Mucosa of descending colon (tissue), 3 donors: ENCODE data around the gene ANKMY1. TPM values are rescaled to one million over a fixed set of nuclear protein-coding genes. Genes with fewer than 3 reads are reported as not detected.

Experiments
- ATAC-seq: fragments of 200-7000 bp; cut with Tn5 transposase; one replicate; pipeline ENCODE4 v1.9.1; 2020; ENCODE audit warnings: mild to moderate bottlenecking, moderate library complexity
- DNase-seq, 3 donors: peaks; one replicate each; pipeline ENCODE4 v3.0.0-alpha.2; 2020
- H3K36me3 ChIP-seq: fragments of 200-600 bp; one replicate; pipeline ENCODE4 v1.8.0; 2021; ENCODE audit warnings: low read depth, mild to moderate bottlenecking
- H3K4me1 ChIP-seq: fragments of 200-600 bp; one replicate; pipeline ENCODE4 v1.8.0; 2021; ENCODE audit warnings: low read depth, mild to moderate bottlenecking
- H3K4me3 ChIP-seq: fragments of 200-600 bp; one replicate; pipeline ENCODE4 v1.8.0; 2021; ENCODE audit warnings: mild to moderate bottlenecking
- H3K9me3 ChIP-seq: fragments of 200-600 bp; one replicate; pipeline ENCODE4 v1.8.0; 2021; ENCODE audit warnings: mild to moderate bottlenecking
- intact Hi-C, 2 donors: fragments of 100-400 bp; cut with DNase I in 1 of 2; cut with micrococcal nuclease in 1 of 2; formaldehyde crosslinking; loops; one replicate each; pipeline versions ENCODE4 v1.11.0 to v1.11.1; 2022; cut with DNase I, micrococcal nuclease
- total RNA-seq, 3 donors: library from RNA; stranded (reverse); fragmentation: NEBNext Ultra II Directional in 2 of 3; extraction: Animal tissue kit (Norgen Biotek cat#: 25700) in 2 of 3; gene quantifications; one replicate each; pipeline versions ENCODE4 v1.2.1 to v1.2.4, GENCODE V29; 2021 to 2023
- TF ChIP-seq, protein P1 (sequence below): fragments of 200-600 bp; IDR thresholded peaks from one replicate; pipeline ENCODE4 v1.8.0; 2022; ENCODE audit warnings: antibody characterized with exemption, mild to moderate bottlenecking
- donor health status: DM: no; HTN: no; CAD: no; lungs with moderate emphysema.
- donor health status: DM: no; HTN: no; CAD: no.
- donor health status: DM: no; HTN: yes; CAD: no.

Gene ANKMY1
- total RNA-seq, 3 donors from 2014 or later, result 23.0 to 32.7 (median 23.5) TPM

GRCh38 chr2:240456447-240457222 lies 101.2 kb downstream of the ANKMY1 start:
- intact Hi-C loops, result no loop called here
- H3K4me1 ChIP-seq, result peaks cover 8% of the 10 kb centered on the region
- no peaks in the 10 kb centered on the region for H3K9me3 ChIP-seq
- peak; percentile 18 for ATAC-seq
- peak in 2 of 3 donors; percentile 31 to 42 for DNase-seq
- TF ChIP-seq, protein P1, sequence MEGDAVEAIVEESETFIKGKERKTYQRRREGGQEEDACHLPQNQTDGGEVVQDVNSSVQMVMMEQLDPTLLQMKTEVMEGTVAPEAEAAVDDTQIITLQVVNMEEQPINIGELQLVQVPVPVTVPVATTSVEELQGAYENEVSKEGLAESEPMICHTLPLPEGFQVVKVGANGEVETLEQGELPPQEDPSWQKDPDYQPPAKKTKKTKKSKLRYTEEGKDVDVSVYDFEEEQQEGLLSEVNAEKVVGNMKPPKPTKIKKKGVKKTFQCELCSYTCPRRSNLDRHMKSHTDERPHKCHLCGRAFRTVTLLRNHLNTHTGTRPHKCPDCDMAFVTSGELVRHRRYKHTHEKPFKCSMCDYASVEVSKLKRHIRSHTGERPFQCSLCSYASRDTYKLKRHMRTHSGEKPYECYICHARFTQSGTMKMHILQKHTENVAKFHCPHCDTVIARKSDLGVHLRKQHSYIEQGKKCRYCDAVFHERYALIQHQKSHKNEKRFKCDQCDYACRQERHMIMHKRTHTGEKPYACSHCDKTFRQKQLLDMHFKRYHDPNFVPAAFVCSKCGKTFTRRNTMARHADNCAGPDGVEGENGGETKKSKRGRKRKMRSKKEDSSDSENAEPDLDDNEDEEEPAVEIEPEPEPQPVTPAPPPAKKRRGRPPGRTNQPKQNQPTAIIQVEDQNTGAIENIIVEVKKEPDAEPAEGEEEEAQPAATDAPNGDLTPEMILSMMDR, result no peak
- no peaks in the 10 kb centered on the region for H3K36me3 ChIP-seq
- H3K4me3 ChIP-seq, result no peak overlapping the region

DNA sequence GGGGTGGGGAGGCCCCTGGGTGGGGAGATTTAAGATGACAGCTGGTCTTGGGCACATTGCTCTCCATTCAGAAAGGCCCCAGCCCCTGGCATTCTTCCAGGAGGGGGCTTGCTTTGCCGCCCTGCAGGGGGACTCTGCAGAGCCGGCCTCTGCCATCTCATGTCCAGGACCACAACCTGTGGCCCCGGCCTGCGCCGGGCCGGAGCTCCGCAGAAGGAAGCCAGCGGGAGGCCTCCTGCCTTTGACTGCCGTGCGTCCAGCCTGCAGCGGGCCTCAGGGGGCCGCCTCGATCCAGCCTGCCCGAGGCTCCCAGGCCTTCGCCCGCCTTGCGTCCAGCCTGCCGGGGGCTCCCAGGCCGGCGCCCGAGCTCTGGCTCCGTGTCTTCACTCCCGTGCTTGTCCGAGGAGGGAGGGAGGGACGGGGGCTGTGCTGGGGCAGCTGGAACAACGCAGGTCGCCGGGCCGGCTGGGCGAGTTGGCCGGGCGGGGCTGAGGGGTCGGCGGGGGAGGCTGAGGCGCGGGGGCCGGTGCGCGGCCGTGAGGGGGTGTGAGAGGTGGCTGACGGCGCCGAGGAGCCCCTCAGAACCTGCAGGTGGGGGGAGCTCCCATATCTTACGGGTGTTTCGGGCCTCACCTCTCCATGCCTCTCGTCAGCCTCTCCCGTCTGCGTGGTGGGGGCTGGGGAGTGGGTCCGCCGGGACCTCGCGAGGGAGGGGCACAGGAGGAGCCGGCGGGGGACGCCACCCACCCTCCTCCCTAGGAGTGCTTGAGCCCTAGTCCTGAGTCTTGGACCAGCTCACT lies 101.9 kb downstream of the ANKMY1 start:
- Histone ChIP-seq H3K9me3 (no peaks in the 10 kb centered on the region), H3K36me3 (no peaks in the 10 kb centered on the region), H3K4me1 (peaks cover 8% of the 10 kb centered on the region), H3K4me3 (no peak overlapping the region)
- TF ChIP-seq, protein P1, result no peak
- DNase-seq (peak in 2 of 3 donors; percentile 32 to 43), ATAC-seq (peak; percentile 3)
- intact Hi-C loops, result no loop called here

GRCh38 chr2:240455272-240455646 lies 102.5 kb downstream of the ANKMY1 start:
- peak in 2 of 3 donors; percentile 6 to 30 for DNase-seq
- ATAC-seq, result no peak
- intact Hi-C loops, result no loop called here
- Histone ChIP-seq H3K36me3 (no peaks in the 10 kb centered on the region), H3K4me1 (peaks cover 8% of the 10 kb centered on the region), H3K9me3 (no peaks in the 10 kb centered on the region), H3K4me3 (no peak overlapping the region)
- TF ChIP-seq, protein P1, result no peak

GRCh38 chr2:240454106-240454901 lies 103.5 kb downstream of the ANKMY1 start:
- ATAC-seq (no peak), DNase-seq (peak in 2 of 3 donors; percentile 22 to 33)
- TF ChIP-seq, protein P1, result no peak
- Histone ChIP-seq H3K9me3 (no peaks in the 10 kb centered on the region), H3K4me1 (peaks cover 8% of the 10 kb centered on the region), H3K4me3 (no peak overlapping the region), H3K36me3 (no peaks in the 10 kb centered on the region)
- intact Hi-C loops, result no loop called here

- H3K4me1 ChIP-seq, result peaks cover 8% of the 10 kb centered on the region
- intact Hi-C loops, result no loop called here
- TF ChIP-seq, protein P1, result no peak
Observed at GRCh38 chr2:240453461-240454105, 104.2 kb downstream of the ANKMY1 start.

More at GRCh38 chr2:240453461-240454105, 104.2 kb downstream of the ANKMY1 start:
- Histone ChIP-seq H3K9me3 (no peaks in the 10 kb centered on the region), H3K36me3 (no peaks in the 10 kb centered on the region), H3K4me3 (no peak overlapping the region)
- peak in 2 of 3 donors; percentile 28 to 43 for DNase-seq
- ATAC-seq, result no peak
